ENCODE results near the gene THAP7.

DNA sequence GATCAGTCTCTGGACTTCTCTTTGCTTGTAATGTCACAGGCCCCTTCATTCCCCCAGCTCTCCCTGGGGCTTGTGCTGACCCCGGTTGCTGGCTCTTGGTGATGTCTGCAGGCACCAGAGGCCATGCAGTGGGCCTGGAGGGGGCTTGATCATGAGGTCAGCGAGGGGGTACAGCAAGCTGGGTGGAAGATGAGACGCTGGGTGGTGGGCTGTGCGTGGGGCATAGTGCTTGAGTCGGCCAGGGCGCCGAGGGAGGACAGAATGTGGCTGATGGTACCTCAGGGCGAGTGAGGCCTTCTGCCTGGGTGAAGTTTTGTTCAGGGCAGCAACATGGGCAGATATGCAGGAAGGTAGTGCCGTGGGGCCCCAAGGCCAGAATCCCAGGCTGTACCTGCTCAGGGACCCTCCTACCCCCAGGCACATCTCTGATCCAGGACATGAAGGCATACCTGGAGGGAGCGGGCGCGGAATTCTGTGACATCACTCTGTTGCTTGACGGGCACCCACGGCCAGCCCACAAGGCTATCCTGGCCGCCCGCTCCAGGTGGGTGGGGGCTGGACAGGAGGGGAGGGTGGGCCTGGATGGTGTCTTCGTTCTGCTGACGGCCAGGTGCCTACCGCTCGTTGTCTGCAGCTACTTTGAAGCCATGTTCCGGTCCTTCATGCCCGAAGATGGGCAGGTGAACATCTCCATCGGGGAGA is 6.4 kb downstream of the THAP7 start:
- TF ChIP-seq, protein P1, sequence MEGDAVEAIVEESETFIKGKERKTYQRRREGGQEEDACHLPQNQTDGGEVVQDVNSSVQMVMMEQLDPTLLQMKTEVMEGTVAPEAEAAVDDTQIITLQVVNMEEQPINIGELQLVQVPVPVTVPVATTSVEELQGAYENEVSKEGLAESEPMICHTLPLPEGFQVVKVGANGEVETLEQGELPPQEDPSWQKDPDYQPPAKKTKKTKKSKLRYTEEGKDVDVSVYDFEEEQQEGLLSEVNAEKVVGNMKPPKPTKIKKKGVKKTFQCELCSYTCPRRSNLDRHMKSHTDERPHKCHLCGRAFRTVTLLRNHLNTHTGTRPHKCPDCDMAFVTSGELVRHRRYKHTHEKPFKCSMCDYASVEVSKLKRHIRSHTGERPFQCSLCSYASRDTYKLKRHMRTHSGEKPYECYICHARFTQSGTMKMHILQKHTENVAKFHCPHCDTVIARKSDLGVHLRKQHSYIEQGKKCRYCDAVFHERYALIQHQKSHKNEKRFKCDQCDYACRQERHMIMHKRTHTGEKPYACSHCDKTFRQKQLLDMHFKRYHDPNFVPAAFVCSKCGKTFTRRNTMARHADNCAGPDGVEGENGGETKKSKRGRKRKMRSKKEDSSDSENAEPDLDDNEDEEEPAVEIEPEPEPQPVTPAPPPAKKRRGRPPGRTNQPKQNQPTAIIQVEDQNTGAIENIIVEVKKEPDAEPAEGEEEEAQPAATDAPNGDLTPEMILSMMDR (IDR thresholded peaks at IDR 0.05): no peak
- no peak for TF ChIP-seq POLR2A (IDR thresholded peaks at IDR 0.05)
